ENCODE measurements around the gene LSAMP. TPM values are rescaled to one million over a fixed set of nuclear protein-coding genes. Genes with fewer than 3 reads are reported as not detected.

Gene LSAMP
- total RNA-seq, 1 experiment from 2014 or later = 0.15 TPM

- Histone ChIP-seq H3K4me2 (ENCODE audit: low read length) (no peak overlapping the region), H3K4me3 (ENCODE audit: low read length) (no peak overlapping the region), H2AFZ (ENCODE audit: low read length) (no peak overlapping the region), H3K79me2 (ENCODE audit: low read length) (no peaks in the 10 kb centered on the region), H3K9me2 (replicated peaks; ENCODE audit: low read length) (no peaks in the 10 kb centered on the region), H3K9ac (ENCODE audit: low read length) (no peak overlapping the region), H3K9me3 (ENCODE audit: low read length) (no peaks in the 10 kb centered on the region), H3K27me3 (ENCODE audit: low read length) (no peaks in the 10 kb centered on the region), H3K36me3 (ENCODE audit: low read depth, low read length) (no peaks in the 10 kb centered on the region), H3K4me1 (ENCODE audit: insufficient read depth, low read length) (peaks cover 15% of the 10 kb centered on the region), H3K27ac (ENCODE audit: low read length) (no peak overlapping the region), H4K20me1 (ENCODE audit: low read length) (no peaks in the 10 kb centered on the region), H3F3A (ENCODE audit: low read length, unreplicated experiment) (peaks cover 6% of the 10 kb centered on the region)
- no TSS peak for BruUV-seq (replicated peaks)
- no peak for DNase-seq
- ChIA-PET CTCF (no interaction called here), POLR2A (ENCODE audit: unreplicated experiment) (no interaction called here)
- TF ChIP-seq EZH2phosphoT487 (IDR thresholded peaks at IDR 0.05; ENCODE audit: borderline replicate concordance, low read length) (no peak), EZH2 (IDR thresholded peaks at IDR 0.05; ENCODE audit: low read length, unreplicated experiment) (no peak)
- TF ChIP-seq, protein P1, sequence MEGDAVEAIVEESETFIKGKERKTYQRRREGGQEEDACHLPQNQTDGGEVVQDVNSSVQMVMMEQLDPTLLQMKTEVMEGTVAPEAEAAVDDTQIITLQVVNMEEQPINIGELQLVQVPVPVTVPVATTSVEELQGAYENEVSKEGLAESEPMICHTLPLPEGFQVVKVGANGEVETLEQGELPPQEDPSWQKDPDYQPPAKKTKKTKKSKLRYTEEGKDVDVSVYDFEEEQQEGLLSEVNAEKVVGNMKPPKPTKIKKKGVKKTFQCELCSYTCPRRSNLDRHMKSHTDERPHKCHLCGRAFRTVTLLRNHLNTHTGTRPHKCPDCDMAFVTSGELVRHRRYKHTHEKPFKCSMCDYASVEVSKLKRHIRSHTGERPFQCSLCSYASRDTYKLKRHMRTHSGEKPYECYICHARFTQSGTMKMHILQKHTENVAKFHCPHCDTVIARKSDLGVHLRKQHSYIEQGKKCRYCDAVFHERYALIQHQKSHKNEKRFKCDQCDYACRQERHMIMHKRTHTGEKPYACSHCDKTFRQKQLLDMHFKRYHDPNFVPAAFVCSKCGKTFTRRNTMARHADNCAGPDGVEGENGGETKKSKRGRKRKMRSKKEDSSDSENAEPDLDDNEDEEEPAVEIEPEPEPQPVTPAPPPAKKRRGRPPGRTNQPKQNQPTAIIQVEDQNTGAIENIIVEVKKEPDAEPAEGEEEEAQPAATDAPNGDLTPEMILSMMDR (conservative IDR thresholded peaks at IDR 0.05; ENCODE audit: low read depth, low read length) = no peak
- intact Hi-C loops (cut with micrococcal nuclease) = no loop called here
- ATAC-seq = no peak
Measured at GRCh38 chr3:115852278-115852677, 593.0 kb downstream of the LSAMP start.

DNA sequence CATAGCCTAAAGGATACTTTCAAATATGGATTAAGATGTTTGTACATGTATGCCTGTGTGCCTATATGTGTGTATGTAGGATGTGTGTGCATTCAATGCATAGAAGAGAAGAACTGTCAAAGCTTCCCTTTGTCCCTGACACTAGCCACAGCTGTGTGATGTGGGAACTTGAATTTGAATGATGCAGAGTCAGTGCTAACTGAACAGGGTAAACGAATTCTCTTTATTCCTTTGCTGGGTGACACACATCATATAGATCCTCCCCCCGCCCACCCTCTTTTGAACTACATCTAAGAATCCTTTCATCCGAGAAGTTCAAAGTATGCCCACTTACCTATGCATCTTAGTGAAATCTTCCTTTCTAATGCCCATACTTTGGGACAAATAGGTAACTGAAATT lies 593.7 kb downstream of the LSAMP start:
- no peaks in the 10 kb centered on the region for H3K36me3 ChIP-seq (ENCODE audit: low read depth, low read length)
- H3K4me1 ChIP-seq (ENCODE audit: insufficient read depth, low read length) = peaks cover 12% of the 10 kb centered on the region
- POLR2A ChIA-PET (ENCODE audit: unreplicated experiment) = no interaction called here
- no peaks in the 10 kb centered on the region for H3K27me3 ChIP-seq (ENCODE audit: low read length)
- H3K9me3 ChIP-seq (ENCODE audit: low read length) = no peaks in the 10 kb centered on the region
- H2AFZ ChIP-seq (ENCODE audit: low read length) = no peak overlapping the region
- no peak overlapping the region for H3K4me3 ChIP-seq (ENCODE audit: low read length)
- no peaks in the 10 kb centered on the region for H3K79me2 ChIP-seq (ENCODE audit: low read length)
- no peak overlapping the region for H3K27ac ChIP-seq (ENCODE audit: low read length)
- no TSS peak for BruUV-seq (replicated peaks)
- H4K20me1 ChIP-seq (ENCODE audit: low read length) = no peaks in the 10 kb centered on the region
- intact Hi-C loops (cut with micrococcal nuclease) = no loop called here
- DNase-seq (no peak), ATAC-seq (no peak)
- peaks cover 6% of the 10 kb centered on the region for H3F3A ChIP-seq (ENCODE audit: low read length, unreplicated experiment)
- H3K4me2 ChIP-seq (ENCODE audit: low read length) = no peak overlapping the region
- CTCF ChIA-PET = no interaction called here
- no peak for TF ChIP-seq EZH2 (IDR thresholded peaks at IDR 0.05; ENCODE audit: low read length, unreplicated experiment)
- TF ChIP-seq EZH2phosphoT487 (IDR thresholded peaks at IDR 0.05; ENCODE audit: borderline replicate concordance, low read length) = no peak
- TF ChIP-seq, protein P1 (conservative IDR thresholded peaks at IDR 0.05; ENCODE audit: low read depth, low read length) = no peak
- no peak overlapping the region for H3K9ac ChIP-seq (ENCODE audit: low read length)
- no peaks in the 10 kb centered on the region for H3K9me2 ChIP-seq (replicated peaks; ENCODE audit: low read length)

- POLR2A ChIA-PET (ENCODE audit: unreplicated experiment) = interaction anchor here (0.6 kb wide), 1 partner anchor 54 kb away, joined by 4 read pairs; no protein-coding TSS in a partner anchor
Measured at GRCh38 chr3:115848641-115849040, 596.6 kb downstream of the LSAMP start.

More at GRCh38 chr3:115848641-115849040, 596.6 kb downstream of the LSAMP start:
- H3K9ac ChIP-seq (ENCODE audit: low read length) = no peak overlapping the region
- no peak for DNase-seq
- CTCF ChIA-PET = no interaction called here
- no peak overlapping the region for H3K4me3 ChIP-seq (ENCODE audit: low read length)
- no peaks in the 10 kb centered on the region for H3K27me3 ChIP-seq (ENCODE audit: low read length)
- no TSS peak for BruUV-seq (replicated peaks)
- no peaks in the 10 kb centered on the region for H3K36me3 ChIP-seq (ENCODE audit: low read depth, low read length)
- no peak overlapping the region for H2AFZ ChIP-seq (ENCODE audit: low read length)
- H3K9me2 ChIP-seq (replicated peaks; ENCODE audit: low read length) = no peaks in the 10 kb centered on the region
- no peaks in the 10 kb centered on the region for H3K9me3 ChIP-seq (ENCODE audit: low read length)
- no peaks in the 10 kb centered on the region for H4K20me1 ChIP-seq (ENCODE audit: low read length)
- no peak for ATAC-seq
- no peaks in the 10 kb centered on the region for H3K79me2 ChIP-seq (ENCODE audit: low read length)
- H3K27ac ChIP-seq (ENCODE audit: low read length) = no peak overlapping the region
- H3F3A ChIP-seq (ENCODE audit: low read length, unreplicated experiment) = no peaks in the 10 kb centered on the region
- intact Hi-C loops (cut with micrococcal nuclease) = no loop called here
- H3K4me2 ChIP-seq (ENCODE audit: low read length) = no peak overlapping the region
- H3K4me1 ChIP-seq (ENCODE audit: insufficient read depth, low read length) = no peaks in the 10 kb centered on the region
- TF ChIP-seq EZH2 (IDR thresholded peaks at IDR 0.05; ENCODE audit: low read length, unreplicated experiment) (no peak), EZH2phosphoT487 (IDR thresholded peaks at IDR 0.05; ENCODE audit: borderline replicate concordance, low read length) (no peak)
- TF ChIP-seq, protein P1 (conservative IDR thresholded peaks at IDR 0.05; ENCODE audit: low read depth, low read length) = no peak

Measured in PC-3 (cell line).